ENCODE measurements around the gene BCKDHB.

The BCKDHB gene

DNA sequence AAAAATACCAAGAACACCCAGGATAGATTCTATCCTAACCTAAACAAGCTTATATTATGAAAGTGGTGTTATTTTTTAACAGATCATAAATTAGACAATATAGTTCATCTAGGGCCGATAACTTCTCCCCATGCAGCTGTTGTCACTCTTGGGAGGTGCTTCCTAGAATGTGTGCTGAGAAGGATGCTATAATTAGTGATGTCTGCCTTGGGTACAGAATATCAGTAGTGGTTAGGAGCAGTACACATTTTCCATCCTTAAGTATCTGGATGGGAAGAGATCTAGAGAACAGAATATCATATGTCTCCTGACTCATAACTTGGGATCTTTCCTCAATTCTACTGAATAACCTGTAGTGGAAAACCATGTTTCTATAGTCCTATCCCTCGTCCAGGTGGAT is 214.5 kb downstream of the BCKDHB start:
- Histone ChIP-seq H3K4me3 (no peak overlapping the region), H3K27ac (no peak overlapping the region)
- no peak for TF ChIP-seq CTCF (IDR thresholded peaks at IDR 0.05)
- no peak for DNase-seq (ENCODE audit: low spot score)

- no peak overlapping the region for H3K4me3 ChIP-seq
- no peak for DNase-seq (ENCODE audit: low spot score)
Observed at GRCh38 chr6:80325742-80326141, 219.3 kb downstream of the BCKDHB start.

GRCh38 chr6:80328652-80329051 is 222.2 kb downstream of the BCKDHB start:
- no peak for TF ChIP-seq CTCF (IDR thresholded peaks at IDR 0.05)
- Histone ChIP-seq H3K4me3 (no peak overlapping the region), H3K27ac (no peak overlapping the region)
- no peak for DNase-seq (ENCODE audit: low spot score)

More at GRCh38 chr6:80325742-80326141, 219.3 kb downstream of the BCKDHB start:
- H3K27ac ChIP-seq: no peak overlapping the region
- TF ChIP-seq CTCF (IDR thresholded peaks at IDR 0.05): no peak

DNA sequence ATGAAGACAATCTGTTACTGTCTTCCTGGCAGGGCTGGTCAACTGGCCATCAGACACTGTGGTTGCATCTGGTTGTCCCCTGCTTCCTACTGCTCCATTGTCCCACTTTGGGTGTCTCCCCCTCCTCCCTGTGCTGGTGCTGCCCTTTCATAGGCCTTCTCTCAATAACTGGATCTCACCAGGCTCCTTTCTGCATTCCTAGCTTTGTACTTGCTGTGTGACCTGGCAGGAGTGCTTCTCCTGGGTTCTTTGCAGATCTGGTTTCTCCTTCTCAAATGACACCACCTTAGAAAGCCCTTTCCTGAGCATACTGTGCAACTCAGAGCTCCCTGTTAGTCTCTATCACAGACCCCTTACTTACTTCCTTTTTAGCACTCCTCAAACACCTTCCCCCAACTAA is 223.0 kb downstream of the BCKDHB start:
- Histone ChIP-seq H3K27ac (no peak overlapping the region), H3K4me3 (no peak overlapping the region)
- DNase-seq (ENCODE audit: low spot score): no peak
- TF ChIP-seq CTCF (IDR thresholded peaks at IDR 0.05): no peak

GRCh38 chr6:80330961-80331360 is 224.5 kb downstream of the BCKDHB start:
- TF ChIP-seq CTCF (IDR thresholded peaks at IDR 0.05): no peak

GRCh38 chr6:80331522-80331921 is 225.1 kb downstream of the BCKDHB start:
- H3K4me3 ChIP-seq: no peak overlapping the region
- H3K27ac ChIP-seq: no peak overlapping the region
- no peak for TF ChIP-seq CTCF (IDR thresholded peaks at IDR 0.05)

More at GRCh38 chr6:80330961-80331360, 224.5 kb downstream of the BCKDHB start:
- H3K27ac ChIP-seq: no peak overlapping the region
- DNase-seq (ENCODE audit: low spot score): no peak
- H3K4me3 ChIP-seq: no peak overlapping the region

DNA sequence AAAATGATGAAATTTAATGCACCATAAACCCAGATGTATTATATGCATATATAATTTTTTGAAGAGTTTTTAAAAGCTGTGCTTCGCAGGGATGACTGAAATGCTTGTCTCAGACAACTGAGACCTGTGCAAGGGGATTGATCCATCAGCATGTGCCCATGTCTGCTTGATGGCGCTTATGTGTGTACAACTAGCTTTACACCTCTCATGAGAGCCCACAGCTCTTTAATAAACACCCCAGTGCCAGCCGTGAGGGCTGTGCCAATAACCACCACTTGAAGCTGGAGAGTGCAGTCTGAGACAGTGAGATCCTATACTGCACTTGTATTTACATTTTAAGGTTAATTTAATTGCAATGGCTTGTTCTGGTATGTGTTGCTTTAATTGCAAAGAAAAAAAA is 225.5 kb downstream of the BCKDHB start:
- H3K27ac ChIP-seq: no peak overlapping the region
- no peak overlapping the region for H3K4me3 ChIP-seq
- no peak for TF ChIP-seq CTCF (IDR thresholded peaks at IDR 0.05)
- DNase-seq (ENCODE audit: low spot score): no peak

More at GRCh38 chr6:80331522-80331921, 225.1 kb downstream of the BCKDHB start:
- DNase-seq (ENCODE audit: low spot score): no peak

Measured in coronary artery (tissue), 2 donors.